ENCODE data around the gene FAM151A.
"Not testable (repeated sequence)": the region's sequence is repeated elsewhere in the genome, so short reads cannot be mapped to it uniquely, and the experiment has no call there.

The FAM151A gene

GRCh38 chr1:54652168-54652567 lies 28.8 kb upstream of the FAM151A start:
- no peak for TF ChIP-seq TAF1 (IDR thresholded peaks at IDR 0.05; ENCODE audit: low read depth, low read length)
- no peak for TF ChIP-seq POLR2A (IDR thresholded peaks at IDR 0.05; ENCODE audit: low read depth, low read length)
- TF ChIP-seq POLR2AphosphoS5 (IDR thresholded peaks at IDR 0.05; ENCODE audit: low read depth, low read length): no peak
- TF ChIP-seq POU2F2 (IDR thresholded peaks at IDR 0.05; ENCODE audit: low read depth, low read length): no peak
- no peak for TF ChIP-seq PAX5 (IDR thresholded peaks at IDR 0.05; ENCODE audit: insufficient read depth, low read length, severe bottlenecking)
- no peak for TF ChIP-seq SPI1 (IDR thresholded peaks at IDR 0.05; ENCODE audit: low read depth, low read length)
- FAIRE-seq: no peak
- no peak for DNase-seq (ENCODE audit: insufficient read length, low spot score)

- no peak for DNase-seq (ENCODE audit: insufficient read length, low spot score)
- TF ChIP-seq POU2F2 (IDR thresholded peaks at IDR 0.05; ENCODE audit: low read depth, low read length): no peak
- no peak for TF ChIP-seq POLR2AphosphoS5 (IDR thresholded peaks at IDR 0.05; ENCODE audit: low read depth, low read length)
- TF ChIP-seq TAF1 (IDR thresholded peaks at IDR 0.05; ENCODE audit: low read depth, low read length): no peak
- no peak for TF ChIP-seq POLR2A (IDR thresholded peaks at IDR 0.05; ENCODE audit: low read depth, low read length)
- TF ChIP-seq PAX5 (IDR thresholded peaks at IDR 0.05; ENCODE audit: insufficient read depth, low read length, severe bottlenecking): no peak
- TF ChIP-seq SPI1 (IDR thresholded peaks at IDR 0.05; ENCODE audit: low read depth, low read length): no peak
- FAIRE-seq: no peak
Measured at GRCh38 chr1:54651608-54652007, 28.3 kb upstream of the FAM151A start.

GRCh38 chr1:54650417-54650816 lies 27.1 kb upstream of the FAM151A start:
- TF ChIP-seq POLR2AphosphoS5 (IDR thresholded peaks at IDR 0.05; ENCODE audit: low read depth, low read length): no peak
- TF ChIP-seq POLR2A (IDR thresholded peaks at IDR 0.05; ENCODE audit: low read depth, low read length): no peak
- DNase-seq (ENCODE audit: insufficient read length, low spot score) (no peak), FAIRE-seq (no peak)

- TF ChIP-seq POLR2AphosphoS5 (IDR thresholded peaks at IDR 0.05; ENCODE audit: low read depth, low read length): no peak
- no peak for FAIRE-seq
- no peak for DNase-seq (ENCODE audit: insufficient read length, low spot score)
Measured at GRCh38 chr1:54649921-54650320, 26.6 kb upstream of the FAM151A start.

- FAIRE-seq (no peak), DNase-seq (ENCODE audit: insufficient read length, low spot score) (no peak)
- TF ChIP-seq TAF1 (IDR thresholded peaks at IDR 0.05; ENCODE audit: low read depth, low read length): no peak
- TF ChIP-seq PAX5 (IDR thresholded peaks at IDR 0.05; ENCODE audit: insufficient read depth, low read length, severe bottlenecking): no peak
- no peak for TF ChIP-seq SPI1 (IDR thresholded peaks at IDR 0.05; ENCODE audit: low read depth, low read length)
- no peak for TF ChIP-seq POU2F2 (IDR thresholded peaks at IDR 0.05; ENCODE audit: low read depth, low read length)
- no peak for TF ChIP-seq POLR2A (IDR thresholded peaks at IDR 0.05; ENCODE audit: low read depth, low read length)
- TF ChIP-seq POLR2AphosphoS5 (IDR thresholded peaks at IDR 0.05; ENCODE audit: low read depth, low read length): no peak
Measured at GRCh38 chr1:54649130-54649898, 26.0 kb upstream of the FAM151A start.

- TF ChIP-seq TAF1 (IDR thresholded peaks at IDR 0.05; ENCODE audit: low read depth, low read length): no peak
- no peak for TF ChIP-seq POLR2AphosphoS5 (IDR thresholded peaks at IDR 0.05; ENCODE audit: low read depth, low read length)
- no peak for TF ChIP-seq SPI1 (IDR thresholded peaks at IDR 0.05; ENCODE audit: low read depth, low read length)
- TF ChIP-seq PAX5 (IDR thresholded peaks at IDR 0.05; ENCODE audit: insufficient read depth, low read length, severe bottlenecking): no peak
- TF ChIP-seq POLR2A (IDR thresholded peaks at IDR 0.05; ENCODE audit: low read depth, low read length): no peak
- TF ChIP-seq POU2F2 (IDR thresholded peaks at IDR 0.05; ENCODE audit: low read depth, low read length): no peak
- FAIRE-seq (no peak), DNase-seq (ENCODE audit: insufficient read length, low spot score) (no peak)
Measured at GRCh38 chr1:54645806-54646676, 22.7 kb upstream of the FAM151A start.

GRCh38 chr1:54643736-54644135 lies 20.4 kb upstream of the FAM151A start:
- DNase-seq (ENCODE audit: insufficient read length, low spot score) (no peak), FAIRE-seq (no peak)
- no peak for TF ChIP-seq TAF1 (IDR thresholded peaks at IDR 0.05; ENCODE audit: low read depth, low read length)
- TF ChIP-seq POLR2AphosphoS5 (IDR thresholded peaks at IDR 0.05; ENCODE audit: low read depth, low read length): no peak
- TF ChIP-seq POLR2A (IDR thresholded peaks at IDR 0.05; ENCODE audit: low read depth, low read length): no peak
- TF ChIP-seq SPI1 (IDR thresholded peaks at IDR 0.05; ENCODE audit: low read depth, low read length): no peak
- TF ChIP-seq POU2F2 (IDR thresholded peaks at IDR 0.05; ENCODE audit: low read depth, low read length): no peak
- TF ChIP-seq PAX5 (IDR thresholded peaks at IDR 0.05; ENCODE audit: insufficient read depth, low read length, severe bottlenecking): no peak

- FAIRE-seq: no peak
- no peak for TF ChIP-seq SPI1 (IDR thresholded peaks at IDR 0.05; ENCODE audit: low read depth, low read length)
- no peak for TF ChIP-seq TAF1 (IDR thresholded peaks at IDR 0.05; ENCODE audit: low read depth, low read length)
- TF ChIP-seq PAX5 (IDR thresholded peaks at IDR 0.05; ENCODE audit: insufficient read depth, low read length, severe bottlenecking): no peak
- no peak for TF ChIP-seq POLR2AphosphoS5 (IDR thresholded peaks at IDR 0.05; ENCODE audit: low read depth, low read length)
- no peak for TF ChIP-seq POU2F2 (IDR thresholded peaks at IDR 0.05; ENCODE audit: low read depth, low read length)
- TF ChIP-seq POLR2A (IDR thresholded peaks at IDR 0.05; ENCODE audit: low read depth, low read length): no peak
- no peak for DNase-seq (ENCODE audit: insufficient read length, low spot score)
Measured at GRCh38 chr1:54640863-54641836, 17.8 kb upstream of the FAM151A start, which contains the start of gene MROH7. MROH7 (plus strand) TSS chr1:54641786; CDS start chr1:54652927, 11,141 bp downstream.

GRCh38 chr1:54640361-54640760 lies 17.0 kb upstream of the FAM151A start:
- no peak for TF ChIP-seq POU2F2 (IDR thresholded peaks at IDR 0.05; ENCODE audit: low read depth, low read length)
- no peak for TF ChIP-seq POLR2AphosphoS5 (IDR thresholded peaks at IDR 0.05; ENCODE audit: low read depth, low read length)
- TF ChIP-seq PAX5 (IDR thresholded peaks at IDR 0.05; ENCODE audit: insufficient read depth, low read length, severe bottlenecking): no peak
- TF ChIP-seq TAF1 (IDR thresholded peaks at IDR 0.05; ENCODE audit: low read depth, low read length): no peak
- TF ChIP-seq POLR2A (IDR thresholded peaks at IDR 0.05; ENCODE audit: low read depth, low read length): no peak
- TF ChIP-seq SPI1 (IDR thresholded peaks at IDR 0.05; ENCODE audit: low read depth, low read length): no peak
- DNase-seq (ENCODE audit: insufficient read length, low spot score): no peak
- FAIRE-seq: no peak

GRCh38 chr1:54636461-54637446 lies 13.4 kb upstream of the FAM151A start:
- not testable (repeated sequence) for DNase-seq (ENCODE audit: insufficient read length, low spot score); FAIRE-seq

- not testable (repeated sequence) for DNase-seq (ENCODE audit: insufficient read length, low spot score); FAIRE-seq
Measured at GRCh38 chr1:54635804-54636203, 12.5 kb upstream of the FAM151A start.

Measured in GM12891 (cell line).